HEK293T (cell line): ENCODE data around the gene FOXK2.

Source experiments
- ARNT ChIP-seq: fragments of 450-650 bp; IDR thresholded peaks from 2 replicates; pipeline ENCODE4 v1.6.1; 2017; ENCODE audit warnings: mild to moderate bottlenecking
- SP1 ChIP-seq: fragments of 450-650 bp; IDR thresholded peaks from 2 replicates; pipeline ENCODE4 v1.6.1; 2017
- SUZ12 ChIP-seq: fragments of 450-650 bp; IDR thresholded peaks from 2 replicates; pipeline ENCODE4 v1.6.1; 2016; ENCODE audit warnings: mild to moderate bottlenecking

- TF ChIP-seq SUZ12 (no peak), SP1 (no peak), ARNT (no peak)
Observed at GRCh38 chr17:82492643-82493225, 26.8 kb upstream of the FOXK2 start.
